ENCODE results near the gene TXNDC17. TPM values are rescaled to one million over a fixed set of nuclear protein-coding genes. Genes with fewer than 3 reads are reported as not detected.

The TXNDC17 gene
- total RNA-seq, 1 experiment from 2014 or later, result 137 TPM

DNA sequence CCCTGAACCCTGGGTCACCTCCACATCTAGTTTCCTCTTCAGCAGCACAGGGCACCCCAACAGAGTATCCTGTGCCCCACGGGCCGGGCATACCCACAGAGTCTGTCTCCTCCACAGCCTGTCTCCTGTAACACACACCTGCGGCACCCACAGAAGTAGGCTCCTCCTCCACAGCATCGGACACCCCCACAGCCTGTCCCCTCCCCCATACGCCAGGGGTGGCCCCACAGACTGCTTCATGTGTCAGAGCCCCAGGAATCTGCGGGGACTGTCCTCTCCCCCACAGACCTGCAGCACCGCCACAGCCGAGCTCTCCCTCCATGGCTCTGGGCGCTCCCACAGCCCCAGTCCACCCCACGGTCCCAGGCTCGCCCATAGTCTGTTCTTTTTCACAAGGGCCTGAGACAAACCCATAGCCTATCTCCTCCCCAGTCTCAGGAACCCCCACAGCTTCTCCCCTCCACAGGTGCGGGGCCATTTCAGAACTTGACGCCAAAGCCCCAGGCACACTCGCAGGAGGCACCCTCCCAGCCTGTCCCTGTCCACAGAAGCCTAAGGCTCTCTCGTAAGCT lies 1.8 kb upstream of the TXNDC17 start:
- DNase-seq (ENCODE audit: low read depth, low spot score), result no peak

DNA sequence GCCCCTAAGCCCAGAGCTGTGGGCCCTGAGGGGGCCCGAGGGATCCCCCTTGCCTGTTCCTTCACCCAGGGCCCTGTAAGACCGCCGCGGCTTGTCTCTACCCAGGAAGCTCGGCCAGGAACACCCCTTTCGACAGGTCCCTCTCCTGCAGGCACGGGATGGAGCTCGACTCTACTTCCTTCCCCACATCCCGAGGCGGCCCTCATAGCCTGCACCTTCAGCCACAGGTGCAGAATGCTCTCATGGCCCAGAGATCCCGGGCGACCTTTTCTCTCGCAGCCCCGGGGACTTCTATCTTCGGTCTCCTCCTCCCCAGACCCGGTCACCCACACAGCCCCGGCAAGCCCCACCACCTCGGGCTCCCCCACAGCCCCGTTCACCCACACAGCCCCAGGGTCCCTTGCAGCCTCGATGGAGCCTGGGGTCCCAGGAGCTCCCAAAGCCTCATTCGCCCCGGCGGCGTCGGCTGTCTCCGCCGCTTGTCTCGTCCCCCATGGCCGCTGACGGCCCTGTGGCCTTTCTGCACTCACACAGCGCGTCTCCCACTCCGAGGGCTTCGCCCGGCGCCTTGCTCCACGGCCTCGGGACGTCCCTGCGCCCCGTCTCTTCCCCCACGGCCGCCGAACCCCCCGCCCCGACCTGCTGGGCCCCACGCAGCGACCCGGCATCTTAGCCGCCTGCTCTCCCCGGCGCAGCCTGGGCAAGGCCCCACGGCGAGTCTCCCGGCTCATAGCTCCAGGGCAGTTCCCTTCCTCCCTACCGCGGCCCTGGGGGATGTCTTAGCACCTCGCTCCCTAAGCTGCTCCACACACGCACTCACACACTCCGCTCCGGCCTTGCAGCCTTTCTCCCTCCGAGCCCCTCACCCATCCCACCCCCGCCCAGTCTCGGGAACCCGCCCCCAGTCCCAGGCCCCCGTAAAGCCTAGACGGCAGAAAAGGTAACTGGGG lies 999 bp upstream of the TXNDC17 start:
- in situ Hi-C loops (cut with HindIII; ENCODE audit: low pct_unique_long_range_greater_than_20kb, low sequenced_read_pairs) (no loop called here), intact Hi-C loops (cut with micrococcal nuclease; ENCODE audit: unreplicated experiment) (no loop called here)
- peak; percentile 43 for ATAC-seq
- DNase-seq (ENCODE audit: low read depth, low spot score), result no peak
- peak overlapping the region; percentile 93 for H3K27ac ChIP-seq (ENCODE audit: low read length)
- no peaks in the 10 kb centered on the region for H3K27me3 ChIP-seq (ENCODE audit: control insufficient read depth, insufficient read depth, low read length)
- ChIA-PET POLR2A (interaction anchor here (0.6 to 0.7 kb wide), 2 partner anchors 10 to 21 kb away, joined by 3 to 4 read pairs; no protein-coding TSS in a partner anchor), CTCF (no interaction called here)
- peak overlapping the region; percentile 91 to 94 for H3K4me3 ChIP-seq (ENCODE audit: low read depth in 2 of 2, low read length in 2 of 2)
- H3K9me3 ChIP-seq (ENCODE audit: control insufficient read depth, insufficient read depth, low read depth, low read length), result no peaks in the 10 kb centered on the region
- TF ChIP-seq, protein P1, sequence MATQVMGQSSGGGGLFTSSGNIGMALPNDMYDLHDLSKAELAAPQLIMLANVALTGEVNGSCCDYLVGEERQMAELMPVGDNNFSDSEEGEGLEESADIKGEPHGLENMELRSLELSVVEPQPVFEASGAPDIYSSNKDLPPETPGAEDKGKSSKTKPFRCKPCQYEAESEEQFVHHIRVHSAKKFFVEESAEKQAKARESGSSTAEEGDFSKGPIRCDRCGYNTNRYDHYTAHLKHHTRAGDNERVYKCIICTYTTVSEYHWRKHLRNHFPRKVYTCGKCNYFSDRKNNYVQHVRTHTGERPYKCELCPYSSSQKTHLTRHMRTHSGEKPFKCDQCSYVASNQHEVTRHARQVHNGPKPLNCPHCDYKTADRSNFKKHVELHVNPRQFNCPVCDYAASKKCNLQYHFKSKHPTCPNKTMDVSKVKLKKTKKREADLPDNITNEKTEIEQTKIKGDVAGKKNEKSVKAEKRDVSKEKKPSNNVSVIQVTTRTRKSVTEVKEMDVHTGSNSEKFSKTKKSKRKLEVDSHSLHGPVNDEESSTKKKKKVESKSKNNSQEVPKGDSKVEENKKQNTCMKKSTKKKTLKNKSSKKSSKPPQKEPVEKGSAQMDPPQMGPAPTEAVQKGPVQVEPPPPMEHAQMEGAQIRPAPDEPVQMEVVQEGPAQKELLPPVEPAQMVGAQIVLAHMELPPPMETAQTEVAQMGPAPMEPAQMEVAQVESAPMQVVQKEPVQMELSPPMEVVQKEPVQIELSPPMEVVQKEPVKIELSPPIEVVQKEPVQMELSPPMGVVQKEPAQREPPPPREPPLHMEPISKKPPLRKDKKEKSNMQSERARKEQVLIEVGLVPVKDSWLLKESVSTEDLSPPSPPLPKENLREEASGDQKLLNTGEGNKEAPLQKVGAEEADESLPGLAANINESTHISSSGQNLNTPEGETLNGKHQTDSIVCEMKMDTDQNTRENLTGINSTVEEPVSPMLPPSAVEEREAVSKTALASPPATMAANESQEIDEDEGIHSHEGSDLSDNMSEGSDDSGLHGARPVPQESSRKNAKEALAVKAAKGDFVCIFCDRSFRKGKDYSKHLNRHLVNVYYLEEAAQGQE (IDR thresholded peaks at IDR 0.05; ENCODE audit: insufficient read depth in 1 of 2, low read depth in 2 of 2, low read length in 1 of 2), result no peak
- H3K36me3 ChIP-seq (ENCODE audit: control insufficient read depth, insufficient read depth, low read length), result peaks cover 17% of the 10 kb centered on the region
- no TSS peak for BruUV-seq (replicated peaks)
- peaks cover 17% of the 10 kb centered on the region for H3K4me1 ChIP-seq (ENCODE audit: control insufficient read depth, insufficient read depth, low read length)

More for the DNA sequence above, 1.8 kb upstream of the TXNDC17 start:
- ATAC-seq, result no peak
- peak overlapping the region; percentile 68 for H3K27ac ChIP-seq (ENCODE audit: low read length)
- CTCF ChIA-PET, result no interaction called here
- intact Hi-C loops (cut with micrococcal nuclease; ENCODE audit: unreplicated experiment) (no loop called here), in situ Hi-C loops (cut with HindIII; ENCODE audit: low pct_unique_long_range_greater_than_20kb, low sequenced_read_pairs) (no loop called here)
- BruUV-seq (replicated peaks), result no TSS peak
- H3K36me3 ChIP-seq (ENCODE audit: control insufficient read depth, insufficient read depth, low read length), result peaks cover 20% of the 10 kb centered on the region
- POLR2A ChIA-PET, result no interaction called here
- H3K4me1 ChIP-seq (ENCODE audit: control insufficient read depth, insufficient read depth, low read length), result peaks cover 17% of the 10 kb centered on the region
- peak overlapping the region; percentile 91 to 94 for H3K4me3 ChIP-seq (ENCODE audit: low read depth in 2 of 2, low read length in 2 of 2)
- no peaks in the 10 kb centered on the region for H3K27me3 ChIP-seq (ENCODE audit: control insufficient read depth, insufficient read depth, low read length)
- TF ChIP-seq, protein P2, sequence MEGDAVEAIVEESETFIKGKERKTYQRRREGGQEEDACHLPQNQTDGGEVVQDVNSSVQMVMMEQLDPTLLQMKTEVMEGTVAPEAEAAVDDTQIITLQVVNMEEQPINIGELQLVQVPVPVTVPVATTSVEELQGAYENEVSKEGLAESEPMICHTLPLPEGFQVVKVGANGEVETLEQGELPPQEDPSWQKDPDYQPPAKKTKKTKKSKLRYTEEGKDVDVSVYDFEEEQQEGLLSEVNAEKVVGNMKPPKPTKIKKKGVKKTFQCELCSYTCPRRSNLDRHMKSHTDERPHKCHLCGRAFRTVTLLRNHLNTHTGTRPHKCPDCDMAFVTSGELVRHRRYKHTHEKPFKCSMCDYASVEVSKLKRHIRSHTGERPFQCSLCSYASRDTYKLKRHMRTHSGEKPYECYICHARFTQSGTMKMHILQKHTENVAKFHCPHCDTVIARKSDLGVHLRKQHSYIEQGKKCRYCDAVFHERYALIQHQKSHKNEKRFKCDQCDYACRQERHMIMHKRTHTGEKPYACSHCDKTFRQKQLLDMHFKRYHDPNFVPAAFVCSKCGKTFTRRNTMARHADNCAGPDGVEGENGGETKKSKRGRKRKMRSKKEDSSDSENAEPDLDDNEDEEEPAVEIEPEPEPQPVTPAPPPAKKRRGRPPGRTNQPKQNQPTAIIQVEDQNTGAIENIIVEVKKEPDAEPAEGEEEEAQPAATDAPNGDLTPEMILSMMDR (IDR thresholded peaks at IDR 0.05), result no peak
- TF ChIP-seq SIN3A (IDR thresholded peaks at IDR 0.05; ENCODE audit: borderline replicate concordance, insufficient read depth, low read depth, low read length), result no peak
- no peak for TF ChIP-seq POLR2AphosphoS5 (IDR thresholded peaks at IDR 0.05; ENCODE audit: low read depth, low read length)
- TF ChIP-seq TCF7L2 (IDR thresholded peaks at IDR 0.05; ENCODE audit: low read depth, low read length), result no peak
- TF ChIP-seq, protein P1 (IDR thresholded peaks at IDR 0.05; ENCODE audit: insufficient read depth in 1 of 2, low read depth in 2 of 2, low read length in 1 of 2), result no peak
- no peaks in the 10 kb centered on the region for H3K9me3 ChIP-seq (ENCODE audit: control insufficient read depth, insufficient read depth, low read depth, low read length)

Data from Panc1 (cell line).